NCI-H82 treated with DMSO at 0.1 percent for 48 hours (cell line): Measurements from ENCODE around the gene SLC2A4RG.
A peak's percentile ranks its signal among the peaks of the same experiment; 100 is the strongest.

Experiments
- DNase-seq: peaks from one replicate; lab custom pipeline; 2025; ENCODE audit not compliant: unreplicated experiment; lab: John Stamatoyannopoulos, UW

Gene SLC2A4RG

DNA sequence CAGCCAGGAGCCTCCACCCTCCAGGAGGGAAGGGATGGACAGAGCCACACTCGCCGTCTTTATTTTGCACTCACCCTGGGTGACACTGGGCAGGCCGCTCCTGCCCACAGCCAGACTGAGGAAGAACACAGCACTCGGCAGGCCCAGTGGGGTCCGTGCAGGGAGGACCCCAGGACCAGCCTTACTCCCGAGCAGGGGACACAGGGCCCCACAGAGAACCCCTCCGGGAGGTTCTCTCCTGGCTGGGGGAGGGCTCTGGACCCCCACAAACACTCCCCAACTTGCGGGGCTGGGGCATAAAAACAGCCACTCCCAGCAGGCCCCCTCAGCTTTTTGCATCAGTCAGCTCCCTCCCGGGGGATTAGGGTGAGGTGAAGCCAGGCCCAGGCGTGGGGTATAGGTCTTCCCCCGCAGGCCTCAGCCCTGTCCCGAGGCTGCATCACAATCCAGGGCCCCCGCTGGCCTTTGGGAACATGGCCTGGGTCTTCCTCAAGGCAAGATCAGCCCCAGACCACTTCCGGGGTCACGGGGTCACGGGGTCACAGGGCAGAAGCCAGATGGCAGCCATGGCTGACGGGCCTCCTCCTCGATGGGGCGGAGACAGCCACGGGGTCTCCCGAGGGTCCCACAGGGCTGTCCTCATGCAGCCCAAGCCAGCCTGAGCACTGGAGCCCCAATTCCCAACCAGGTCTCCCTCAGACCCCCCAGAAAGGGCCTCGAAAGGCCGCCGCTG, 39.9 kb upstream of the SLC2A4RG start:
- no peak for DNase-seq

DNA sequence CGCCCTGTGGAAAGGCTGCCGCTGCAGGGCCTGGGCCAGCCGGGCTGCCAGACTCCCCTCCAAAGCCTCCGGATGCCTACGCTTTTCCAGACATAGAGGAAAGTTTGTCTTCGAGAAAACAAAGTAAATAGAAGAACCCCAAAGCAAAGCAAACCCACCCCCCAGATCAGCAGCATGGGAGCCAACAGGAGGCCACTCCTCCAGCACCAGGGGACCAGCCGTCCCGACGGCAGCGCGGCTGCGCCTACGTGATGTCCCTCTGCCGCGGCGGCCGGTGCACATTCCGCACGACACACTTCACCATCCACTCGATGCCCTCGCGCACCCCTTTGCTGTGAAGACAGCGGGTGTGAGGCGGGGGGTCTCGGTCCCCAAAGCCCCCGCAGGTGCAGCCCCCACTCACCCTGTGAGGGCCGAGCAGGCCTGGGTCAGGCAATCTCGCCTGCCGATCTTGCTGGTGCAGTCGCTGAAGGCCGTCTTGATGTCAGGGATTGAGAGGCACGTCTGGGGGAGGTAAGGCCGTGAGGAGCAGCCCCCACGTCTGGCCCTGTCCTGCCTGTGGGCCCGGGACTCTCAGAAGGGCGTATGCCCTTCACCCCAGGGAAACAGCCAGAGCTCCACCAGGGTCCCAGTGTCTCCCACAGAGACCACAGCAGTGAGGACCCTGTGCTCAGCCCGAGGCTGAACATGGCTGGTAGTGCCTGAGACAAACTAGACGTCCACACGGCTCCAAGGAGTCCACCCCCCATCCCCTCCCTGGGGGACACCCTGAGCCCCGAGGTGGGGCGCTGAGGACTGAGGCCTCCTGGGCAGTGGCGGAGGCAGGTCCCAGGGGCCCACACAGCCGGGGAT, 39.2 kb upstream of the SLC2A4RG start:
- no peak for DNase-seq

DNA sequence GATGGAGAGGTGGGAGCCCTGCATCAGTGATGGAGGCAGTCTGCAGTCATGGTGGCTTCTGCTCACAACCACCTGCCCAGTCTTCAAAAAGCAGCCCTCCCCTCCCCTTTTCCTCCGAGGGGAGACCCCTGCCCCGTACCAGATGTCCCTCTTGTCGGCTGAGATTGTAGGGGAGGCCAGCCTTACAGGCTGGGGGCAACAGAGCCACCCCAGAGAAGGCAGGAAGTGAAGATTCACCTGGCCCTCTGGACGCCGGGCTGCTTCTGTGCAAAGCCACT, 38.6 kb upstream of the SLC2A4RG start:
- no peak for DNase-seq

DNA sequence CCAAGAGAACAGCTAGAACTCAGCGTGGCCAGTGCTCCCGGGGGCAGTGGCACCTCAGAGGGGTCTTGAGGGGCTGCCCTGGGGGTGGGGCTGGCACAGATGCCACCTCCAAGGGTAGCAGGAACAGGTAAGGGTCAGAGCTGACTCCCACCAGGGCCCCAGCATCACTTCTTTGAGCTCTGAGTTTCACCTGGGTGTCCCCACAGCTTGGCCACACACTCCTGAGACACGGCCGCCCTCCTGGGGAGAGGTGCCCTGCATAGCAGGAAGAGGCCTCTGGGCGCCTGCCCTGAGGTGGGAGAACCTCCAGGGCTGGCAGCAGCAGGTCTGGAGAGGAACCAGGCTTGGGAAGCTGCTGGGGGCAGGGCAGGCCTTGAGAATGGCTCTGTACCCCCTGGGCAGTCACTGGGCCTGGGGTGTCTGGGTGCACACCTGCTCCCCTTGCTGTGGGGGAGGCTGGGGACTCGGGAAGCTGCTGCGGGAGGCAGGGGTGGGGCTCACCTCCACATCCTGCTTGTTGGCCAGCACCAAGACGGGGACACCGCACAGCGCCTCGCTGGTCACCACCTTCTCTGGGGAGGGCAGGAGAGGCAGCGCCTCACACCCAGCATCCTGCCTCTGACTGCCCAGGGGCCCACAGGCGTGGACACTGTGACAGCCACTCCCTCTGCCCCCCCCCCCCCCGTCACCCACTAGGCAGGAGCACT, 38.1 kb upstream of the SLC2A4RG start:
- DNase-seq = no peak

DNA sequence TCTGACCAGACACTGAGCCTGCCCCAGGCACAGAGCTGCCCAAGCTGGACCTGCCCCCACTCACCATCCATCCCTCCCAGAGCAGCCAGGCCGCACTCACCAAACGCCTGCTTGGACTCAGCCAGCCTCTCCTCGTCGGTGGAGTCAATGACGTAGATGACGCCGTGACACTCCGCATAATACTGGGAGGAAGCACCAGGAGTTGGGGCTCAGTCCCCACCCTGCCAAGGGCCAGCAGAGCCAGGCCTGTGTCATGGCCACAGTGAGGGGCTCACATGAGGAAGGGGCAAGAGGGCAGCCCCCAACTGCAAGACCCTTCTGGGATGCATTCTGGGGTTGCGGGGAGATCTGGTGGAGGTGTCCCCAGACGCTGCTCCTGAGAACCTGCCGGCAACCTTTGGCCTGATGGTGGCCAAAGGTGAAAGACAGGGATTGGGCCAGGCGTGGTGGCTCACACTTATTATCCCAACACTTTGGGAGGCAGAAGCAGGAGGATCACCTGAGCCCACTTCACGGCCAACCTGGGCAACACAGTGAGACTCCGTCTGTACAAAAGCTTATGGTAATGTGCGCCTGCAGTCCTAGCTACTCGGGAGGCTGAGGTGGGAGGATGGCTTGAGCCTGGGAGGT, 37.4 kb upstream of the SLC2A4RG start:
- no peak for DNase-seq

DNA sequence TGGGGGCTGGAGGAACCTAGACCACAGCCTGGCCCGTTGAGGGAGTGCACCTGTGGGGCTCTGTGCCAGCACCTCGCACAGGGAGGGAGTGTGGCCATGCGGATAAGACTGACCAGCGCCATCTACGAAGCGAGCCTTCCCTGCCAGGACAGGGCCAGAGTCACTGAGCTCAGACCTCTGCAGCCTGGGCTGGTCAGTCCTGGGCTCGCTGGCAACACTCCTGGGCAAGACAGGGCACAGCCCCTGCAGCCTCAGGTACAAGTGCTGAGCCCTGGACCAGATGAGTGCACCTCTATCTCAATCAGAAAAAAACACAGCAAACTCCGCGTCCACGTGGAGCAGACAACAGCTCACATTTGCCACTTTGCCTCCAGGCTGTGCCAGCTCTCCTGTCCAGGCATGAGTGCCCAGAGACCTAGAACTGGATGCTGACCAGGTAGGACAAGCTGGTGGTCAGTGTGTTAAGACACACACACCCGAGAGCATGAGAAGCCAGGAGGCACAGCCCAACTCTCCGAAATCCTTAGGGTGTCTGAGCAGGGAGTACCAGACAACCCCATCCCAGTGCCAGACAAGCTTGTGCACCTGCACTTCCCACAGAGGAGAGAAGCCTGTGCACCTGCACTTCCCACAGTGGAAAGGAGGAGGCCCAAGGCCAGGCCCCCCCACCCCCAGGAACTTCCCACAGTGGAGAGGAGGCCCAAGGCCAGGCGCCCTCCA, 36.7 kb upstream of the SLC2A4RG start:
- DNase-seq = no peak

DNA sequence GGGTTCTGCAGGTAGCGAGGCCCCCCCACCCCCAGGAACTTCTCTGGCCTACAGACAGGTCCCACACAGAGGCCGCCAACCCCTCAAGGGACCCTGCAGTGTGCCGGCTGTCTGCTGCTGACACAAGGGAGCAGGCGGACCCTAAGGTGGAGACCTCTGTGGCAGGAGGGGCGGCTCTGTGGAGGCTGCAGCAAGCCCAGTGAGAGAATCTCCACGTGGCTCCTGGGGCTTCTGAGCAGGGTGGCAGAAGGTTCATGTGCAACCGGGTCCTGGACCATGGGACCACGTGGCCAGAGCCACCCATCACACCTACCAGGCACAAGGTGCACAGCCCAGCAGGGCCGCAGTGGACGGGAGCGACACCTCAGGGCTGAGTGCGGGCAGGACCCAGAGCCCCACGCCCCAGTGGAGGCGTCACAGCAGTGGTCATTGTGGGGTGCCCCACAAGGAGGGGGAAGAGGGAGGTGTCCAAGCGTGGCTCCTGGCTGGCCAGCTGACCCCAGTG, 36.1 kb upstream of the SLC2A4RG start:
- DNase-seq = no peak

DNA sequence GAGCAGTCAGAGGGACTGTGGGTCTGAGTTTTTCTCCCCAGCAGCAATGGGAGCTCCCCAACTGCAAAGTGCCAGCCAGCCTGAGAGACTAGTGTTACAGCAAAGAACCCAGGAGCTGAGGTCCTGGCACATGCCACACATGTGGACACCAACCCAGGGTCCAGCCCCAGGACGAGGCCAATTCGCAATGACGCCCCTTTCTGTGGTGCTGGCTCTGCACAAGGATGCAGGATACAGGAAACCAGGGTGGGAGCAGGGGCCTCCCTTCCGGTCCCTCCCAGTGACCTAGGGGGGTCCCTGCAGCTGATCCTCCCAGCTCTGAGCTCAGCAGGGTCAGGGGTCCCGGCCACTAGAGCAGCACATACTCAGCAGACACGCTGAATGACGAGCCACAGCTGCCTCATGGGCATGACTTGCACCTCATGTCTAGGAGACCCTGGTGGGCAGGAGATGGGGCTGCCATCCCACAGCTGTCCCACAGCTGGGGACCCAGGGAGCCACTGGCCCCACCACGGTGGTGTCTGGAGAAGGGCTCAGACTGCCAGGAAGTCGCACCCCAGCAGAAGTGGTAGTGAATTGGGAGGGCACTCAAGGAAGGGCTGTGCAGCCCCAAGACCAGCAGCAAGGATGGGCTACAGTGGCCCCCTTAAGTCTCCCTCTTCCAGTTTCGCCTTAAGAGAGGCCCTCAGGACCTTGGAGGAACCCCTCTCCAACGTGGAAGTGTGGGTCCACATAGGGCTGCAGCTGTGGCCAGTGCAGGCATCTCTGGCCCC, 35.4 kb upstream of the SLC2A4RG start:
- DNase-seq = no peak

DNA sequence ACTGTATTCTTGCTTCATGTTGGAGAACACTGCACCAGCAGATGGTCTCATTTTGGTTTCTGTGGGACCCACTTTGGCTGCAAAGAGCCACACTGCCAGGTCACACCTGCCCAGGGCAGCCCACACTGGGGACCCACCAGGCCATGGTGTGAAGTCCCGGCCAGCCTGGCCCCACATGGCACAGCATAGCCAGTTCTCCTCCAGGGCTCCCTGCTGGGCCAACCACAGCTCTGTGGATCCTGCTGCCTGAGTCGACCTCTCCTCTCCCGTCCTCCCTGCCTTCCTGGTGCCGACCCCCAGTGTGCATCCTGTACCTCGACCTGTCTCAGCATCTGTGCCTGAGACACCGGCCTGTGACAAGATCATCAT, 34.8 kb upstream of the SLC2A4RG start:
- no peak for DNase-seq

DNA sequence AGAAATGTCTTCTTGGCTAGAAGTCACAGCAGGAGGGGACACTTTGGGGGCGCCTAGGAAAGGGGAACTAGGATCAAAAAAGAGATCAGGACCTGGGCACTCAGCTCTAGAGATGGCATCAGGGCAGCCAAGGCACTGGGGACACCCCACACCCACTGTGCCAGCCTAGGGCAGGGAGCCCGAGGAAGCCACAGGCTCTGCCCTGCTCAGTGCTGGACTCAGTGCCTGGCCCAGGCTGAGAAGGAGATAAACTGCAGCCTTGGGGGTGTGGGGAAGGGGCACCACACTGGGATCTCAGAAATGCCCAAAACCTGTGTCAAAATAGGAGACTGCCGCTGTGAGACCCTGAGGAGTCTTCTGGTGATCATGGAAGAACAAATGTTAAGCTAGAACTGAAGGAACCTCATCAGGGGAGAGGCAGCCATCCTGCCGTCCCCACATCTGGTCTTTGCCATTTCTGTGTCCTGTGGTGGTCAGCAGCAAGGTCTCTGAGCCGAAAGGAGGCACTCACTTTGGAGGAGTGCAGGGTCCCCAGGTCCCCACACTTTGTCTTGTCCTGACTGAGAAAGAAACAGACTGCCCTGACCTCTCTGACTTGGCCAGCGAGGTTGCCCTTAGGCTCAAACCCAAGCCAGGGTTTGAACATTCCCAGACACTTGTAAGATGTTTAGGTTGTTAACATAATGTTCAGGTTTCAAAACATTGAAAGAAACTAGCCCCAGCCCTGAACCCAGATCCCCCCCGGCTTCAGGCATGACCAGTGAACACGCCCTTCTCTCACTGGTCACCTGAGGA, 34.1 kb upstream of the SLC2A4RG start:
- no peak for DNase-seq

DNA sequence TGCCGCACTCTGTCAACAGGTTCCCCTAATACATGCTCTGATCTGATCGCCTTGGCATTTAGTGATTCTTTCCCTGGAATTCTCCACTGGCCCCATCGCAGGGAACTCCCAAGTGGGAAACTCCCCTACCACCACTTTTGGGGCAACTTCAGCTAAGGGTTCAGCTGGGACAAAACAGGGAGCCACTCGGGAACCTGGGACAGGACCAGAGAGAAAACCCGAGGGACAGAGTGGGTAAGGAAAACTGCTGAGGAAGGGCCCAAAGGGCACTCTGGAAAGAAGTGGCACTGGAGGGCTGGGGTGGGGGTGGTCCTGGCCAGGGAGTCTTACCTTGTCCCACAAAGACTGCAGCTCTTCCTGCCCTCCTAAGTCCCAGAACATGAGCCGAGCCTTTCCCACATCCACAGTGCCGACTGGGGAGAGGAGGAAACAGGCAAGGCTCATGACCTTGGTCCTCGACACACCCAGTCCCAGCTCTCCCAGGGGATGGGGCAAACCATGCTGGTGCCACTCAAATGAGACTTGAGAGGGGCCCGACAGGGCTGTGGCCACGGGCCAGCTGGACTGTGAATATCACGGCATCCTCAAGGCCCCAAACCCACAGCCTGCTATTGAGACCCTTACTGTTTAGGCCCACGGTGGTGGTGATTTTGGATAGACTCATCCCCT, 33.4 kb upstream of the SLC2A4RG start:
- DNase-seq = no peak

DNA sequence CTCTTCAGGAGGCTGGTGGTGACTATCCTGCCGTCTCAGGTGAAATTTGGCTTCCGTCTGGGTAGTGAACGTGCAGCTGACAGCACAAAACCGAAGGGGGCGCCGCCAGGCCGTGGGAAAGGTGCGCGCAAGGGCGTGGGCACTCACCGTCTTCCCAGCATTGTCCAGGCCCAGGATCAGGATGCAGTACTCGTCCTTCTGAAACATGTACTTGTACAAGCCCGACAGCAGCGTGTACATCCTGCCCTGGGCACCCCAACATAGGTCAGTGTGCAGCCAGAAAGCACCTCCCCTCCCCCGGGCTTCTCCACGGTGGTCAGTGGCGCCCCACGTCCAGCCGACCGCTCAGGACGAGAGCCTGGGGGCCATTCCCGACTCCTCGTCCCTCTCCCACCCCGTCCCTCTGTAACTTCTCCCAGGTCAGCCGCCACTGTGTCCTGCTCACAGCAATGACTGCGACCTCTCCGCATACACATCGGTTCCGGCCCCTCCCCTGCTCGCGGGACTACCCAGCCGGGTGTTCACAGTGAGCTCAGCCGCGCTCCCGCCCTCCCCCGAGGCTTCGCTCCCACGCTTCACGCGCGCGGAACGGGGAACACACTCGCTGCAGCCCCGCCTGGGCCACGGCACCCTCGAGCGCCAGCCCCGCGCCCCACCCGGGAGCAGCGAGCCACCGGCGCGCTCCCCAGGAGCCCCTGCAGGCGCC, 32.6 kb upstream of the SLC2A4RG start:
- no peak for DNase-seq

DNA sequence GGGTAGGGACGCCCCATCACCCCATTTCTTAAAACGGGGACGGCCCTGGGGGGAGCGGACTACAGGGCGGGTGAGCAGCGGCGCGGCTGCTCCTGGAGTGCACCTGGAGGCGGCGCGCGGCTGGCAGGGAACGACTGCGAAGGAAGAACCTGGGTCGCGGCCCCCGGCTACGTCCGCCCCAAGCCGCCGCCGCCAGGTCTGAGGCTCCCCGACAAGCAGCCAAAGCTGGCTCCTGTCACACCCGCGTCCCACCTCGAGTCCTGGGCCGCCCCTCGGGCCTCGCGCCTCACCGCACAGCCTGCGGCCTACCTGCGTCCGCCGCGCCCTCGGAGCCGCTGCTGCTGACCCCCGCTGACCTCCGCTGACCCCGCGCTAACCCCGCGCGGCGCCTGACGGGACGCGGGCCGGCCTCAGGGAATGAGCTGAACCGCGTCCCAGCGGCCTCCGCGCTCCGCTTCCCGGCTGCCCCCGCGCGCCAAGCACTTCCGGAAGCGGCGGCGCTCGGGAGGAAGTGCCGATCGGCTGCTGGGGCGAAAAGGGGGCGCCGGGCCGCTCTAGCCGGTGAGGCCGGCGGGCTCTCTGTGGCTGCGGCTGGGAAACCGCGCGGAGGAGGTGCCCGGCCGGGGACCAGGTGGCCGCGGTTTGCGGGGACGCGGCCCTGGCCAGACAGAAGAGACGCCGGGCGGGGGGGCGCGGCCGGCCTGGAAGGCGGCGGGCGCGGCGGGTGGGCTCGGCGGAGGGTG, 31.8 kb upstream of the SLC2A4RG start, which contains the start of the genes ARFRP1 and ZGPAT:
ARFRP1 (minus strand) TSS at position 419 of the 743 bp plus-strand sequence. CDS start 885 bp downstream, outside the sequence.
ZGPAT (plus strand) TSS at position 482 of the 743 bp plus-strand sequence. CDS start 542 bp downstream, outside the sequence.
- peak; percentile 56 for DNase-seq

DNA sequence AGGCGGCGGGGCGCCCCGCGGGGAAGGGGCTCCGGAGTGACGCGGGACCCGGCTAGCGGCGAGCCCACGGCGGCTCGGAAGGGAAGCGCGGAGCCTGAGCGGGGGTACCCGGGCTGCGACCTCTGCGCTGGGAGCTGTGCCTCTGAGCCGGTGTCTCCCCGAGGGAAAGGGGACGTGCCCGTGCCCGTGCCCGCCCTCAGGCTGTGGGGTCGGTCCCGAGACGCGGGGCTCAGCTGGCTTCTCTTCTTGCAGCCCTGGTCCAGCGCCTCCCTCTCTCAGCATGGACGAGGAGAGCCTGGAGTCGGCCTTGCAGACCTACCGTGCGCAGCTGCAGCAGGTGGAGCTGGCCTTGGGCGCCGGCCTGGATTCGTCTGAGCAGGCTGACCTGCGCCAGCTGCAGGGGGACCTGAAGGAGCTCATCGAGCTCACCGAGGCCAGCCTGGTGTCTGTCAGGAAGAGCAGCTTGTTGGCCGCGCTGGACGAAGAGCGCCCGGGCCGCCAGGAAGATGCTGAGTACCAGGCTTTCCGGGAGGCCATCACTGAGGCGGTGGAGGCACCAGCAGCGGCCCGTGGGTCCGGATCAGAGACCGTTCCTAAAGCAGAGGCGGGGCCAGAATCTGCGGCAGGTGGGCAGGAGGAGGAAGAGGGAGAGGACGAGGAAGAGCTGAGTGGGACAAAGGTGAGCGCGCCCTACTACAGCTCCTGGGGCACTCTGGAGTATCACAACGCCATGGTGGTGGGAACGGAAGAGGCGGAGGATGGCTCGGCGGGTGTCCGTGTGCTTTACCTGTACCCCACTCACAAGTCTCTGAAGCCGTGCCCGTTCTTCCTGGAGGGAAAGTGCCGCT, 31.1 kb upstream of the SLC2A4RG start:
- no peak for DNase-seq

DNA sequence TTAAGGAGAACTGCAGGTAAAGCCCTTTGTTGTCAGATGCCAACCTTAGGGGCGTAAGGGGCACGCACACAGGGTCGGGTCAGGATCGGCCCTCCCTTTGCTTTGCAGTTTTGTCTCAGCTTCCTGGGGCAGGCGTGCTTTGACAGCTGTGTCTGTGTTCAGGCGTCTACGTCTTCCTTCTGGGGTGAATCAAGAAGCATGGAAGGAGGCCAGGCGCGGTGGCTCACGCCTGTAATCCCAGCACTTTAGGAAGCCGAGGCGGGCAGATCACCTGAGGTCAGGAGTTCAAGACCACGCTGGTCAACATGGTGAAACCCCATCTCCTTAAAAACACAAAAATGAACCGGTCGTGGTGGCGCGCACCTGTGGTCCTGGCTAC, 30.4 kb upstream of the SLC2A4RG start:
- DNase-seq = no peak

DNA sequence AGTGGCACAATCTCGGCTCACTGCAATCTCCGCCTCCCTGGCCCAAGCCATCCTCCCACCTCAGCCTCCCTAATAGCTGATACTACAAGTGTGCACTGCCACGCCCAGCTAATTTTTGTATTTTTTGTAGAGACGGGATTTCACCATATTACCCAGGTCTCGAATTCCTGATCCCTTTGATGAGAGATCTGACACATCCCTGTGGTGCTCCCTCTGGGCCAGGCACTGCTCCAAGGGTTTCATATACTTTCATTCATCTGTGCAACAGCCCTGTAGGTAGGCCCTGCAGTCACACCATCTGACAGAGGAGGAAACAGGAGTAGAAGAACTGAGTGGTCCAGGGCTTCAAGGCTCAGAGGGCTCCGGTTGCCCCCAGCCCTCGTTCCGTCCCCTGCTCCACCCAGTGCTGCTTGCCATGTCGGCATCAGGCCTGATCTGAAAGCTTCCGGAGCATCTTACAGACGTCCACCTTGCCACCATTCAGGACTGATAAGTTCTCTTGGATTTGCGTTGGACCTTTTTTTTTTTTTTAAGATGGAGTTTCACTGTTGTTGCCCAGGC, 28.4 kb upstream of the SLC2A4RG start:
- DNase-seq = no peak
